ENCODE data around the gene RNF4. TPM values are rescaled to one million over a fixed set of nuclear protein-coding genes. Genes with fewer than 3 reads are reported as not detected.

Gene RNF4
- total and polyA plus RNA-seq, 5 experiments from 2014 or later: 59.8 to 100 (median 88.3) TPM

Other genes starting within 250 kb of the RNF4 start
- 10 to 100 TPM; 28.4 to 30.1 TPM for gene HAUS3, start 227.0 kb upstream of the RNF4 start, total RNA-seq
- gene HAUS3, start 227.0 kb upstream of the RNF4 start, polyA plus RNA-seq: 10 to 100 TPM; 16.3 to 22.2 (median 18.8) TPM
- 1 to 10 TPM; 2.9 to 3.8 TPM for gene POLN, start 227.0 kb upstream of the RNF4 start, total RNA-seq
- gene POLN, start 227.0 kb upstream of the RNF4 start, polyA plus RNA-seq: under 1 TPM in 2 of 3 donors, not detected in 1; 0.44 to 0.55 TPM
- gene MXD4, start 207.0 kb upstream of the RNF4 start, total RNA-seq: 10 to 100 TPM; 41.9 to 44.2 TPM
- 10 to 100 TPM; 15.6 to 30.0 (median 20.5) TPM for gene MXD4, start 207.0 kb upstream of the RNF4 start, polyA plus RNA-seq
- 10 to 100 TPM; 11.8 to 12.3 TPM for gene ZFYVE28, start 50.5 kb upstream of the RNF4 start, total RNA-seq
- 1 to 10 TPM; 5.0 to 8.5 (median 6.4) TPM for gene ZFYVE28, start 50.5 kb upstream of the RNF4 start, polyA plus RNA-seq
- gene CFAP99, start 50.2 kb upstream of the RNF4 start, total RNA-seq: not detected
- under 1 TPM in 1 of 3 donors, not detected in 2; 0.05 TPM for gene CFAP99, start 50.2 kb upstream of the RNF4 start, polyA plus RNA-seq
- 10 to 100 TPM; 47.4 to 48.6 TPM for gene FAM193A, start 67.5 kb downstream of the RNF4 start, total RNA-seq
- gene FAM193A, start 67.5 kb downstream of the RNF4 start, polyA plus RNA-seq: 1 to 10 TPM; 1.5 to 4.3 (median 1.7) TPM

Data from naive thymus-derived CD8-positive, alpha-beta T cell (primary cell).